GM12878 (cell line): ENCODE measurements around the gene SHB. TPM values are rescaled to one million over a fixed set of nuclear protein-coding genes. Genes with fewer than 3 reads are reported as not detected.
A peak's percentile ranks its signal among the peaks of the same experiment; 100 is the strongest.

Source experiments
- BMI1 ChIP-seq: fragments of 450-650 bp; IDR thresholded peaks from 2 replicates; pipeline ENCODE4 v1.6.1; 2016; ENCODE audit warnings: mild to moderate bottlenecking, moderate library complexity, borderline replicate concordance
- DPF2 ChIP-seq: fragments of 450-650 bp; IDR thresholded peaks from 2 replicates; pipeline ENCODE4 v1.6.1; 2017; ENCODE audit warnings: mild to moderate bottlenecking
- GABPA ChIP-seq: IDR thresholded peaks from 2 replicates; pipeline ENCODE4 v1.6.1; 2014; ENCODE audit warnings: antibody characterized with exemption, low read depth, mild to moderate bottlenecking, inconsistent platforms
- HCFC1 ChIP-seq: fragments of 150-350 bp; IDR thresholded peaks from 2 replicates; pipeline ENCODE4 v1.6.1; 2014; ENCODE audit warnings: low read length
- IKZF2 ChIP-seq, 2 experiments: fragments of 450-650 bp; IDR thresholded peaks; 2 replicates each; pipeline ENCODE4 v1.6.1; 2017; ENCODE audit warnings: mild to moderate bottlenecking in 2 of 2, moderate library complexity in 2 of 2
- JUNB ChIP-seq: IDR thresholded peaks from 2 replicates; pipeline ENCODE4 v1.6.1; 2016; ENCODE audit warnings: antibody characterized with exemption, mild to moderate bottlenecking
- NFIC ChIP-seq: IDR thresholded peaks from 2 replicates; pipeline ENCODE4 v1.6.1; 2012; ENCODE audit warnings: low read depth, mild to moderate bottlenecking, inconsistent platforms, low read length, moderate library complexity
- PML ChIP-seq: IDR thresholded peaks from 2 replicates; pipeline ENCODE4 v1.6.1; 2012; ENCODE audit warnings: low read length, inconsistent platforms
- RBBP5 ChIP-seq: fragments of 200-600 bp; sonication (generic); conservative IDR thresholded peaks from 2 replicates; pipeline ENCODE4 v1.6.1; 2016
- RFX5 ChIP-seq: IDR thresholded peaks from 2 replicates; pipeline ENCODE4 v1.6.1; 2011; ENCODE audit warnings: low read depth, low read length, improper control_type of control experiment
- SP1 ChIP-seq: IDR thresholded peaks from one replicate; pipeline ENCODE4 v1.6.1; 2011; ENCODE audit warnings: low read depth, low read length
- polyA plus RNA-seq, 11 experiments: library from polyadenylated mRNA; depleted of rRNA in 4 of 11; unstranded in 6 of 11; stranded (reverse) in 5 of 11; fragments of >200 nt; fragmentation: Nextera tagmentation in 4 of 11; fragmentation: Illumina TruSeq in 1 of 11; extraction: Ambion mirVana in 4 of 11; extraction: Trizol in 1 of 11; gene quantifications; 1 replicate in 1 of 11; 2 replicates in 10 of 11; pipeline versions ENCODE4 v1.2.1 to v1.2.3, GENCODE V29; 2011 to 2016; ENCODE audit warnings: inconsistent platforms in 2 of 11, missing spikeins in 2 of 11, low read depth in 1 of 11
- total RNA-seq, 4 experiments: library from RNA; depleted of rRNA in 3 of 4; stranded (reverse); fragments of >200 nt in 3 of 4; fragmentation: Illumina TruSeq in 1 of 4; extraction: Trizol in 1 of 4; gene quantifications; 2 replicates each; pipeline versions ENCODE4 v1.2.1 to v1.2.3, GENCODE V29; 2013 to 2021
- TF ChIP-seq, protein P1 (sequence below): fragments of 450-650 bp; IDR thresholded peaks from 2 replicates; pipeline ENCODE4 v1.6.1; 2017; ENCODE audit warnings: borderline replicate concordance
- TF ChIP-seq, protein P2 (sequence below): fragments of 450-650 bp; IDR thresholded peaks from 2 replicates; pipeline ENCODE4 v1.6.1; 2018; ENCODE audit warnings: mild to moderate bottlenecking, low read depth, moderate library complexity; ENCODE audit not compliant: partially characterized antibody
- TF ChIP-seq, protein P3 (sequence below): fragments of 150-350 bp; IDR thresholded peaks from 2 replicates; pipeline ENCODE4 v1.6.1; 2016; ENCODE audit warnings: low read depth, low read length
- TF ChIP-seq, protein P4 (sequence below): IDR thresholded peaks from 2 replicates; pipeline ENCODE4 v1.6.1; 2012; ENCODE audit warnings: low read length, inconsistent platforms
- TF ChIP-seq, protein P5 (sequence below): IDR thresholded peaks from 2 replicates; pipeline ENCODE4 v1.6.1; 2012; ENCODE audit warnings: improper control_type of control experiment, low read depth, low read length; ENCODE audit not compliant: insufficient replicate concordance

SHB gene
- total and polyA plus RNA-seq, 10 of the 15 experiments (the other 5 are each of a cell fraction or from before 2014, with no cell fraction given) = 0.29 to 6.2 (median 1.3) TPM

DNA sequence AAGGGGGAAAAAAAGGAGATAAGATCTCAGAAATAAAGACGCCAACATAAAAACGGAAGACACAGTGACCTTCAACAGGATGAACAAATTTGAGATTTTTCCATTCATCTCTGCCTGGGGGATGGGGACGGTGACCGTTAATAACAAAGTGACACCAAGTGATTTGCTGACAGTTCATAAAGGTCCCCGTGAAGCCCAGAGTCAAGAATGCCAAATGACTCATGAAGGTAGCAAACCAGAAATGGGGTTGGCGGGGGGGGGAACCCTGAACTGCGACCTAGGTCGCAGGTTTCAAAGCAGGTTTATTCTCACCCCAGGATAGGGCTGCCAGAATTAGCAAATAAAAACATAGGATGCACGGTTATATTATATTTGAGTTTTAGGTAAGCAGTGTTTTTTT lies 21.1 kb upstream of the SHB start (continued):
- peak; percentile 40 to 46; a peak in 2 of 4 replicates for TF ChIP-seq IKZF2 (IDR thresholded peaks at IDR 0.05)
- TF ChIP-seq PML = 0 out of 2 replicates have a peak, but pooled peaks have one; percentile 43
- TF ChIP-seq, protein P1, sequence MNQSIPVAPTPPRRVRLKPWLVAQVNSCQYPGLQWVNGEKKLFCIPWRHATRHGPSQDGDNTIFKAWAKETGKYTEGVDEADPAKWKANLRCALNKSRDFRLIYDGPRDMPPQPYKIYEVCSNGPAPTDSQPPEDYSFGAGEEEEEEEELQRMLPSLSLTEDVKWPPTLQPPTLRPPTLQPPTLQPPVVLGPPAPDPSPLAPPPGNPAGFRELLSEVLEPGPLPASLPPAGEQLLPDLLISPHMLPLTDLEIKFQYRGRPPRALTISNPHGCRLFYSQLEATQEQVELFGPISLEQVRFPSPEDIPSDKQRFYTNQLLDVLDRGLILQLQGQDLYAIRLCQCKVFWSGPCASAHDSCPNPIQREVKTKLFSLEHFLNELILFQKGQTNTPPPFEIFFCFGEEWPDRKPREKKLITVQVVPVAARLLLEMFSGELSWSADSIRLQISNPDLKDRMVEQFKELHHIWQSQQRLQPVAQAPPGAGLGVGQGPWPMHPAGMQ = no peak
- TF ChIP-seq BMI1 = peak; percentile 37; the same call in 1 of the 2 replicates
- TF ChIP-seq SP1 = no peak
- TF ChIP-seq, protein P2, sequence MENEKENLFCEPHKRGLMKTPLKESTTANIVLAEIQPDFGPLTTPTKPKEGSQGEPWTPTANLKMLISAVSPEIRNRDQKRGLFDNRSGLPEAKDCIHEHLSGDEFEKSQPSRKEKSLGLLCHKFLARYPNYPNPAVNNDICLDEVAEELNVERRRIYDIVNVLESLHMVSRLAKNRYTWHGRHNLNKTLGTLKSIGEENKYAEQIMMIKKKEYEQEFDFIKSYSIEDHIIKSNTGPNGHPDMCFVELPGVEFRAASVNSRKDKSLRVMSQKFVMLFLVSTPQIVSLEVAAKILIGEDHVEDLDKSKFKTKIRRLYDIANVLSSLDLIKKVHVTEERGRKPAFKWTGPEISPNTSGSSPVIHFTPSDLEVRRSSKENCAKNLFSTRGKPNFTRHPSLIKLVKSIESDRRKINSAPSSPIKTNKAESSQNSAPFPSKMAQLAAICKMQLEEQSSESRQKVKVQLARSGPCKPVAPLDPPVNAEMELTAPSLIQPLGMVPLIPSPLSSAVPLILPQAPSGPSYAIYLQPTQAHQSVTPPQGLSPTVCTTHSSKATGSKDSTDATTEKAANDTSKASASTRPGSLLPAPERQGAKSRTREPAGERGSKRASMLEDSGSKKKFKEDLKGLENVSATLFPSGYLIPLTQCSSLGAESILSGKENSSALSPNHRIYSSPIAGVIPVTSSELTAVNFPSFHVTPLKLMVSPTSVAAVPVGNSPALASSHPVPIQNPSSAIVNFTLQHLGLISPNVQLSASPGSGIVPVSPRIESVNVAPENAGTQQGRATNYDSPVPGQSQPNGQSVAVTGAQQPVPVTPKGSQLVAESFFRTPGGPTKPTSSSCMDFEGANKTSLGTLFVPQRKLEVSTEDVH = no peak
- TF ChIP-seq HCFC1 = no peak
- TF ChIP-seq, protein P3, sequence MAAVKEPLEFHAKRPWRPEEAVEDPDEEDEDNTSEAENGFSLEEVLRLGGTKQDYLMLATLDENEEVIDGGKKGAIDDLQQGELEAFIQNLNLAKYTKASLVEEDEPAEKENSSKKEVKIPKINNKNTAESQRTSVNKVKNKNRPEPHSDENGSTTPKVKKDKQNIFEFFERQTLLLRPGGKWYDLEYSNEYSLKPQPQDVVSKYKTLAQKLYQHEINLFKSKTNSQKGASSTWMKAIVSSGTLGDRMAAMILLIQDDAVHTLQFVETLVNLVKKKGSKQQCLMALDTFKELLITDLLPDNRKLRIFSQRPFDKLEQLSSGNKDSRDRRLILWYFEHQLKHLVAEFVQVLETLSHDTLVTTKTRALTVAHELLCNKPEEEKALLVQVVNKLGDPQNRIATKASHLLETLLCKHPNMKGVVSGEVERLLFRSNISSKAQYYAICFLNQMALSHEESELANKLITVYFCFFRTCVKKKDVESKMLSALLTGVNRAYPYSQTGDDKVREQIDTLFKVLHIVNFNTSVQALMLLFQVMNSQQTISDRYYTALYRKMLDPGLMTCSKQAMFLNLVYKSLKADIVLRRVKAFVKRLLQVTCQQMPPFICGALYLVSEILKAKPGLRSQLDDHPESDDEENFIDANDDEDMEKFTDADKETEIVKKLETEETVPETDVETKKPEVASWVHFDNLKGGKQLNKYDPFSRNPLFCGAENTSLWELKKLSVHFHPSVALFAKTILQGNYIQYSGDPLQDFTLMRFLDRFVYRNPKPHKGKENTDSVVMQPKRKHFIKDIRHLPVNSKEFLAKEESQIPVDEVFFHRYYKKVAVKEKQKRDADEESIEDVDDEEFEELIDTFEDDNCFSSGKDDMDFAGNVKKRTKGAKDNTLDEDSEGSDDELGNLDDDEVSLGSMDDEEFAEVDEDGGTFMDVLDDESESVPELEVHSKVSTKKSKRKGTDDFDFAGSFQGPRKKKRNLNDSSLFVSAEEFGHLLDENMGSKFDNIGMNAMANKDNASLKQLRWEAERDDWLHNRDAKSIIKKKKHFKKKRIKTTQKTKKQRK = no peak
- peak; percentile 57; the same call in 1 of the 2 replicates for TF ChIP-seq NFIC
- TF ChIP-seq, protein P4, sequence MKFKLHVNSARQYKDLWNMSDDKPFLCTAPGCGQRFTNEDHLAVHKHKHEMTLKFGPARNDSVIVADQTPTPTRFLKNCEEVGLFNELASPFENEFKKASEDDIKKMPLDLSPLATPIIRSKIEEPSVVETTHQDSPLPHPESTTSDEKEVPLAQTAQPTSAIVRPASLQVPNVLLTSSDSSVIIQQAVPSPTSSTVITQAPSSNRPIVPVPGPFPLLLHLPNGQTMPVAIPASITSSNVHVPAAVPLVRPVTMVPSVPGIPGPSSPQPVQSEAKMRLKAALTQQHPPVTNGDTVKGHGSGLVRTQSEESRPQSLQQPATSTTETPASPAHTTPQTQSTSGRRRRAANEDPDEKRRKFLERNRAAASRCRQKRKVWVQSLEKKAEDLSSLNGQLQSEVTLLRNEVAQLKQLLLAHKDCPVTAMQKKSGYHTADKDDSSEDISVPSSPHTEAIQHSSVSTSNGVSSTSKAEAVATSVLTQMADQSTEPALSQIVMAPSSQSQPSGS = no peak; the same call in 1 of the 2 replicates
- TF ChIP-seq RBBP5 = no peak
- no peak for TF ChIP-seq DPF2
- no peak for TF ChIP-seq GABPA
- TF ChIP-seq RFX5 = no peak
- TF ChIP-seq JUNB = peak; percentile 64
- TF ChIP-seq, protein P5, sequence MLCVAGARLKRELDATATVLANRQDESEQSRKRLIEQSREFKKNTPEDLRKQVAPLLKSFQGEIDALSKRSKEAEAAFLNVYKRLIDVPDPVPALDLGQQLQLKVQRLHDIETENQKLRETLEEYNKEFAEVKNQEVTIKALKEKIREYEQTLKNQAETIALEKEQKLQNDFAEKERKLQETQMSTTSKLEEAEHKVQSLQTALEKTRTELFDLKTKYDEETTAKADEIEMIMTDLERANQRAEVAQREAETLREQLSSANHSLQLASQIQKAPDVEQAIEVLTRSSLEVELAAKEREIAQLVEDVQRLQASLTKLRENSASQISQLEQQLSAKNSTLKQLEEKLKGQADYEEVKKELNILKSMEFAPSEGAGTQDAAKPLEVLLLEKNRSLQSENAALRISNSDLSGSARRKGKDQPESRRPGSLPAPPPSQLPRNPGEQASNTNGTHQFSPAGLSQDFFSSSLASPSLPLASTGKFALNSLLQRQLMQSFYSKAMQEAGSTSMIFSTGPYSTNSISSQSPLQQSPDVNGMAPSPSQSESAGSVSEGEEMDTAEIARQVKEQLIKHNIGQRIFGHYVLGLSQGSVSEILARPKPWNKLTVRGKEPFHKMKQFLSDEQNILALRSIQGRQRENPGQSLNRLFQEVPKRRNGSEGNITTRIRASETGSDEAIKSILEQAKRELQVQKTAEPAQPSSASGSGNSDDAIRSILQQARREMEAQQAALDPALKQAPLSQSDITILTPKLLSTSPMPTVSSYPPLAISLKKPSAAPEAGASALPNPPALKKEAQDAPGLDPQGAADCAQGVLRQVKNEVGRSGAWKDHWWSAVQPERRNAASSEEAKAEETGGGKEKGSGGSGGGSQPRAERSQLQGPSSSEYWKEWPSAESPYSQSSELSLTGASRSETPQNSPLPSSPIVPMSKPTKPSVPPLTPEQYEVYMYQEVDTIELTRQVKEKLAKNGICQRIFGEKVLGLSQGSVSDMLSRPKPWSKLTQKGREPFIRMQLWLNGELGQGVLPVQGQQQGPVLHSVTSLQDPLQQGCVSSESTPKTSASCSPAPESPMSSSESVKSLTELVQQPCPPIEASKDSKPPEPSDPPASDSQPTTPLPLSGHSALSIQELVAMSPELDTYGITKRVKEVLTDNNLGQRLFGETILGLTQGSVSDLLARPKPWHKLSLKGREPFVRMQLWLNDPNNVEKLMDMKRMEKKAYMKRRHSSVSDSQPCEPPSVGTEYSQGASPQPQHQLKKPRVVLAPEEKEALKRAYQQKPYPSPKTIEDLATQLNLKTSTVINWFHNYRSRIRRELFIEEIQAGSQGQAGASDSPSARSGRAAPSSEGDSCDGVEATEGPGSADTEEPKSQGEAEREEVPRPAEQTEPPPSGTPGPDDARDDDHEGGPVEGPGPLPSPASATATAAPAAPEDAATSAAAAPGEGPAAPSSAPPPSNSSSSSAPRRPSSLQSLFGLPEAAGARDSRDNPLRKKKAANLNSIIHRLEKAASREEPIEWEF = no peak
